Body of pancreas (tissue), 4 donors: ENCODE measurements around the gene SLC35E1. TPM values are rescaled to one million over a fixed set of nuclear protein-coding genes. Genes with fewer than 3 reads are reported as not detected.

ENCODE experiments used
- ATAC-seq: fragments of 150-250 bp; one replicate; pipeline ENCODE4 v1.9.1; 2016
- DNase-seq, 4 donors: peaks; one replicate each; pipeline ENCODE4 v3.0.0-alpha.2; 2019
- H3K27ac ChIP-seq, 4 donors: fragments of 200-600 bp; sonication (generic); 1 replicate in 3 of 4; 2 replicates in 1 of 4; pipeline versions ENCODE4 v1.5.1 to v1.6.1; 2016 to 2019; ENCODE audit warnings: mild to moderate bottlenecking in 1 of 4, mixed read lengths in 1 of 4, moderate library complexity in 1 of 4
- H3K27me3 ChIP-seq, 2 donors: fragments of 200-600 bp; sonication (generic); one replicate each; pipeline ENCODE4 v1.6.0; 2016; ENCODE audit warnings: mild to moderate bottlenecking in 1 of 2
- H3K36me3 ChIP-seq, 2 donors: fragments of 200-600 bp; sonication (generic); replicated peaks in 1 of 2; 2 replicates each; pipeline ENCODE4 v1.5.1; 2016; ENCODE audit warnings: low read depth in 2 of 2; ENCODE audit not compliant: insufficient read depth in 1 of 2
- H3K4me1 ChIP-seq: fragments of 200-600 bp; sonication (generic); one replicate; pipeline ENCODE4 v1.6.0; 2016
- H3K4me3 ChIP-seq, 2 donors: fragments of 200-600 bp; sonication (generic); 1 replicate in 1 of 2; 2 replicates in 1 of 2; pipeline ENCODE4 v1.5.1; 2016 to 2019
- H3K9me3 ChIP-seq, 3 donors: fragments of 200-600 bp; sonication (generic); 1 replicate in 2 of 3; 2 replicates in 1 of 3; pipeline ENCODE4 v1.5.1; 2016
- POLR2A ChIP-seq, 3 donors: fragments of 450-650 bp; IDR thresholded peaks; one replicate each; pipeline ENCODE4 v1.6.1; 2016; ENCODE audit warnings: antibody characterized with exemption in 3 of 3, mild to moderate bottlenecking in 2 of 3
- WGBS, 2 donors: methylation state at CpG; one replicate each; pipeline ENCODE4 v1.1.5; 2017; 5-methylcytosine and 5-hydroxymethylcytosine counted together
- intact Hi-C: fragments of 100-400 bp; cut with DNase I; formaldehyde crosslinking; loops from one replicate; pipeline ENCODE4 v1.15.1; 2023
- total RNA-seq, 2 donors: library from RNA; depleted of rRNA; stranded (reverse); fragments of >200 nt; gene quantifications; one replicate each; pipeline ENCODE4 v1.1.0, GENCODE V29; 2016
- TF ChIP-seq, protein P1 (sequence below), 7 experiments: fragments of 450-650 bp in 4 of 7; fragments of 200-600 bp in 3 of 7; sonication (generic) in 3 of 7; IDR thresholded peaks; one replicate each; pipeline ENCODE4 v1.5.1; 2016 to 2019; ENCODE audit warnings: antibody characterized with exemption in 7 of 7

Gene SLC35E1
- total RNA-seq, 2 donors from 2014 or later: 27.0 to 66.3 TPM

DNA sequence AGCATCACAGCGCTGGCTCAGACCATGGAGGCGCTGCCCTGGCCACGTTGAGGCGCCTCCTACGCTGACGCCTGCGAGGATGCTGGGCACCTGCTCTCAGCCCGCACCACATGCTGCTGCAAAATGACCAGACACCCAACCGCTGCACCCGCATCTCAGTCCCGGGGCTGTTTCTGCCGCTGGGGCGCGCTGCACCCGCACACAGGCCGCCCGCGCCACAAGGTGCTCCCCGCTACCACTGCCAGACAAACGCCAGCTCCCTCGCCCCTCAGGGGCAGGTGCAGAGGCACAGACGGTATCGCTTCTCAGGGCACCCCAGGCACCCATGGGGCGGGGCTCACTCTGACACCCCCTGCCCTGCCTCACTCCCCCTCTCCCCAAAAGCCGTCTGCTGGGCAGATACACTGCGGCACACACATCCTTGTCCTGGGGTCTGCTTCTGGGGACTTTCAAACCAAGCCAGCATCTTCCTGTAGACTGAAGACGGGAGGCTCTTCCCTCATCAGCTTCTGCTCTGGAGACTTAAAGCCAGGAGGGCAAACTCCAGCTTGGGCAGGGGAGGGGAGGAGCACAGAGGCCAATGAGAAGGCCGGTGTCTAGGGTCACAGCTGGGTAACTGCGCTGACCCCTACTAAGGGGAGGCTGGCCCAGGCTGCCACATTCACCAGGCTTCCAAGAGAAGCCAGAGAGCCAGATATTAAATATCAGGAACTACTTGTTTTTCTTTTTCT is 46.3 kb downstream of the SLC35E1 start:
- Histone ChIP-seq H3K4me1 (no peaks in the 10 kb centered on the region), H3K27ac (no peak overlapping the region), H3K27me3 (no peaks in the 10 kb centered on the region), H3K9me3 (no peaks in the 10 kb centered on the region), H3K4me3 (no peak overlapping the region), H3K36me3 (peaks cover 23 to 64% of the 10 kb centered on the region in 2 donors)
- TF ChIP-seq, protein P1, sequence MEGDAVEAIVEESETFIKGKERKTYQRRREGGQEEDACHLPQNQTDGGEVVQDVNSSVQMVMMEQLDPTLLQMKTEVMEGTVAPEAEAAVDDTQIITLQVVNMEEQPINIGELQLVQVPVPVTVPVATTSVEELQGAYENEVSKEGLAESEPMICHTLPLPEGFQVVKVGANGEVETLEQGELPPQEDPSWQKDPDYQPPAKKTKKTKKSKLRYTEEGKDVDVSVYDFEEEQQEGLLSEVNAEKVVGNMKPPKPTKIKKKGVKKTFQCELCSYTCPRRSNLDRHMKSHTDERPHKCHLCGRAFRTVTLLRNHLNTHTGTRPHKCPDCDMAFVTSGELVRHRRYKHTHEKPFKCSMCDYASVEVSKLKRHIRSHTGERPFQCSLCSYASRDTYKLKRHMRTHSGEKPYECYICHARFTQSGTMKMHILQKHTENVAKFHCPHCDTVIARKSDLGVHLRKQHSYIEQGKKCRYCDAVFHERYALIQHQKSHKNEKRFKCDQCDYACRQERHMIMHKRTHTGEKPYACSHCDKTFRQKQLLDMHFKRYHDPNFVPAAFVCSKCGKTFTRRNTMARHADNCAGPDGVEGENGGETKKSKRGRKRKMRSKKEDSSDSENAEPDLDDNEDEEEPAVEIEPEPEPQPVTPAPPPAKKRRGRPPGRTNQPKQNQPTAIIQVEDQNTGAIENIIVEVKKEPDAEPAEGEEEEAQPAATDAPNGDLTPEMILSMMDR (IDR thresholded peaks at IDR 0.05): no peak
- TF ChIP-seq POLR2A (IDR thresholded peaks at IDR 0.05): no peak
- 94 to 96% methylated on average over 14 to 27 of the region's 29 CpGs for WGBS, 2 donors
- ATAC-seq (no peak), DNase-seq (no peak)
- intact Hi-C loops: no loop called here

DNA sequence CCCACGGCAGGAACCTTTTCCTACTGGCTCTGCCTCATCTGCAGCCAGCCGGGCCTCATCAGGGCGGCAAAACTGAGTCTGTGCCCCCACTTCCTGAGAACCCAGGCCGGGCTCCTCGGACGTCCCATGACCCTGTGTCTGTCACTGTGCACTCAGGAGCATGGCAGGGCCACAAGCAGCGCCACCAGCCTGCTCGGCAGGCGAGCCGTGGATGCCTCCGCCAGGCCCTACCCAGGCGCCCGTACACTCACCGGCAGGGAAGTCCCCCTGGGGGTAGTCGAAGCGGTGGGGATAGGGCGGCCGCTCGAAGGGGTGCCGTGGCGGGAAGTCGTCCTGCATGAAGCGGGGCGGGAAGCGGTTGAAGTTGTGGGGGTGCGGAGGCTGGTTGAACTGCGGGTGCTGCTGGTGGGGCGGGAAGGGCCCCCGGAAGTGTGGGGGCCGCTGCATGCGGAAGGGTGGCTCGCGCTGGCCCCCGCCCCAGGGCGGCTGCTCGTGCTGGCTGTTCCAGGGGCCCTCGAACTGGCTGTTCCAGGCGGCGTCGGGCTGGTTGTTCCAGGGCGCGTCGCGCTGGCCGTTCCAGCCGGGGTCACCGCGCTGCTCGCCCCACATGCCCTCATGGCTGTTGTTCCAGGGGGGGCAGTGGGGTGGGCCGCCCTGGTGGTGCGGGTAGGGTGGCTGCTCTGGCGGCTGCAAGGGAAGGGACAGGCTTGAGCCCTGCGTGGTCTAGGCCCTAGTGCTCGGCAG is 47.1 kb downstream of the SLC35E1 start:
- DNase-seq (no peak), ATAC-seq (no peak)
- TF ChIP-seq, protein P1 (IDR thresholded peaks at IDR 0.05): no peak
- TF ChIP-seq POLR2A (IDR thresholded peaks at IDR 0.05): no peak
- Histone ChIP-seq H3K9me3 (no peaks in the 10 kb centered on the region), H3K4me1 (no peaks in the 10 kb centered on the region), H3K27ac (no peak overlapping the region), H3K4me3 (no peak overlapping the region), H3K36me3 (peaks cover 24 to 64% of the 10 kb centered on the region in 2 donors), H3K27me3 (no peaks in the 10 kb centered on the region)
- intact Hi-C loops: no loop called here
- WGBS, 2 donors: 91 to 95% methylated on average over 17 to 42 of the region's 54 CpGs

DNA sequence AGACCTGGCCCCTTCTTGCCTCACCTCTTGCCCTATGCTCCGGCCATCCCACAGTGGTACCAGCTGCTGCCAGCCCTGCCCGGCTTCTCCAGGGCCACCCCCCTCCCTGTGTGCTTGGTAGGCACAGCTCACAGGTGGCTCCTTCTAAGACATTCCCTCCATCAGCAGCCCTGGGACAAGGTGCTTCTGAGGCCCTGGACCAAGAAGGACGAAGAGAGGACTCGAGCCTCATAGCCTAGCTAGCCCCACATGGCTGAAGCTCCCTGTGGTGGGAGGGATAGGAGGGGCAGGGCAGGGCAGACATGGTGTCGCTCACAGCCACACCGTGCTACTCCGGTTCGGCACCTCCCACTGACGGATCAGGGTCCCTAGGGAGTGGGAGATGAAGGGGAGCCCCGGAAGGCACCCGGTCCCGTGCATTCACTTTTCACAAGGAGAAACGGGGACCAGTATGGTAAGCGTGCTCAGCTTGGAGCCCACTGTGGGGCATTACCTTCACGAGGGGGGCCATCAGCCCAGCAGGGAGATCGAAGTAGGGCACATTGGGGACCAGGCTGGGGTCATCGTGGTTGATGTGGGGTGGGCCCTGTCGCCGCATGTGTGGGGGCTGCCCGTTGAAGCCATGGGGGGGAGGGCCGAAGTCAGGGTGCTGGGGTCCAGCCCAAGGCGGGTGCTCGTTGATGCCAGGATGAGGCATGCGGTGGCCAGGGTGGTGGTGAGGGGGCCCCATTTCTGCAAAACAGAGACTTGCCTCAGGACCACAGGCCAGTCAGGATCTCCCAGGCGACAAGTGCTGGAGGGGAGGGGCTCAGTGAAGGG is 49.4 kb downstream of the SLC35E1 start:
- intact Hi-C loops: no loop called here
- no peak for ATAC-seq
- 93 to 97% methylated on average over 15 to 25 of the region's 25 CpGs for WGBS, 2 donors

DNA sequence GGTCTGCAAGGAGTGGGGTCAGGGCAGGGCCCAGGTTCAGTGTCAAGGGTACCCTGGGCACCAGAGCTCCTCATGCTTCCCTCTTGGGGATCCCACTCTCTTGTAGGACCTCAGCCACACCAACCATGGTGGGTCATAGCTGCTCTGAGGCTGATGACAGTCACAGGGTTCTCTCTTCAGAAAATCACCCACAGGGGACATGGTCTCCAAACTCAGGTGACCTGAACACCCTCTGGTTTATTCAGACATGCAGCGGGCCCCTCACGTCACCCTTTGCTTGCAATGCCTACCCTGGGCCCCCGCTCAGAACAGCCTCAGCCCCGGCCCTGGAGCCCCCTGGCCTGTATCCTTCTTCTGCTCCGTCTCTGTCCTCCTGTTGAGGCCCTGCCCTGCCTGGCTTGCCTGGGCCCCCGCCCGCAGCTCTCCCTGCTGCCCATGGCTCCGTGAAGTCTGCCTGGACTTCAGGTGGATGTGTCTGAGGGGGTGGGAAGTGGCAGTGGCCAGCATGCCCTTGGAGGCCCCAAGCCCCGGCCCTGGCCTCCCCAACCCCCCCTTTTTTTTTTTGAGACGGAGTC is 50.4 kb downstream of the SLC35E1 start:
- Histone ChIP-seq H3K4me3 (no peak overlapping the region), H3K27me3 (no peaks in the 10 kb centered on the region), H3K9me3 (no peaks in the 10 kb centered on the region), H3K36me3 (peaks cover 25 to 55% of the 10 kb centered on the region in 2 donors), H3K4me1 (no peaks in the 10 kb centered on the region), H3K27ac (no peak overlapping the region)
- ATAC-seq: no peak
- 93 to 96% methylated on average over 9 to 10 of the region's 10 CpGs for WGBS, 2 donors
- intact Hi-C loops: no loop called here
- no peak for DNase-seq
- TF ChIP-seq, protein P1 (IDR thresholded peaks at IDR 0.05): no peak
- no peak for TF ChIP-seq POLR2A (IDR thresholded peaks at IDR 0.05)

More for the DNA sequence above, 49.4 kb downstream of the SLC35E1 start:
- Histone ChIP-seq H3K36me3 (peaks cover 25 to 57% of the 10 kb centered on the region in 2 donors), H3K4me3 (no peak overlapping the region), H3K27me3 (no peaks in the 10 kb centered on the region), H3K4me1 (no peaks in the 10 kb centered on the region), H3K27ac (no peak overlapping the region), H3K9me3 (no peaks in the 10 kb centered on the region)
- TF ChIP-seq, protein P1 (IDR thresholded peaks at IDR 0.05): no peak
- no peak for TF ChIP-seq POLR2A (IDR thresholded peaks at IDR 0.05)
- no peak for DNase-seq
